H9 (cell line): Measurements from ENCODE around the gene RRP36. TPM values are rescaled to one million over a fixed set of nuclear protein-coding genes. Genes with fewer than 3 reads are reported as not detected.

Experiments
- DNase-seq: peaks from one replicate; pipeline ENCODE4 v3.0.0-alpha.2; 2017
- H2AFZ ChIP-seq: one replicate; pipeline ENCODE4 v1.6.1; 2013; ENCODE audit warnings: mild to moderate bottlenecking, low read length, control low read depth, moderate library complexity
- H2AK5ac ChIP-seq: 2 replicates; pipeline ENCODE4 v1.6.1; 2013; ENCODE audit warnings: low read length, control low read depth, mixed read lengths; ENCODE audit not compliant: insufficient read length
- H2BK120ac ChIP-seq: one replicate; pipeline ENCODE4 v1.6.1; 2013; ENCODE audit warnings: low read depth, mild to moderate bottlenecking, low read length, control low read depth, inconsistent platforms; ENCODE audit not compliant: poor library complexity, severe bottlenecking
- H2BK12ac ChIP-seq: 2 replicates; pipeline ENCODE4 v1.6.1; 2013; ENCODE audit warnings: low read length, control low read depth, mixed read lengths, low read depth; ENCODE audit not compliant: insufficient read length
- H2BK15ac ChIP-seq: 2 replicates; pipeline ENCODE4 v1.6.1; 2013; ENCODE audit warnings: low read depth, low read length, control low read depth
- H2BK20ac ChIP-seq: one replicate; pipeline ENCODE4 v1.6.1; 2013; ENCODE audit warnings: low read depth, mild to moderate bottlenecking, low read length, control low read depth, inconsistent platforms; ENCODE audit not compliant: poor library complexity, severe bottlenecking
- H2BK5ac ChIP-seq: 2 replicates; pipeline ENCODE4 v1.6.1; 2013; ENCODE audit warnings: low read length, control low read depth, mixed read lengths; ENCODE audit not compliant: insufficient read length
- H3K14ac ChIP-seq: 2 replicates; pipeline ENCODE4 v1.6.1; 2013; ENCODE audit warnings: low read length, control low read depth; ENCODE audit not compliant: insufficient read depth
- H3K18ac ChIP-seq: 2 replicates; pipeline ENCODE4 v1.6.1; 2013; ENCODE audit warnings: low read depth, mild to moderate bottlenecking, mixed read lengths, low read length, control low read depth; ENCODE audit not compliant: insufficient read length
- H3K23ac ChIP-seq: 2 replicates; pipeline ENCODE4 v1.6.1; 2013; ENCODE audit warnings: low read length, control low read depth, mixed read lengths, low read depth; ENCODE audit not compliant: insufficient read length
- H3K23me2 ChIP-seq: 2 replicates; pipeline ENCODE4 v1.6.1; 2013; ENCODE audit warnings: low read depth, mild to moderate bottlenecking, mixed read lengths, low read length, control low read depth; ENCODE audit not compliant: insufficient read length, poor library complexity, severe bottlenecking
- H3K27ac ChIP-seq: 2 replicates; pipeline ENCODE4 v1.5.1; 2013; ENCODE audit warnings: low read length, control low read depth, mixed read lengths, low read depth; ENCODE audit not compliant: insufficient read length
- H3K27me3 ChIP-seq: 2 replicates; pipeline ENCODE4 v1.6.1; 2013; ENCODE audit warnings: low read length, control low read depth, inconsistent platforms; ENCODE audit not compliant: insufficient read depth
- H3K4ac ChIP-seq: 2 replicates; pipeline ENCODE4 v1.6.1; 2013; ENCODE audit warnings: low read depth, mild to moderate bottlenecking, control low read depth, inconsistent platforms, low read length, moderate library complexity
- H3K4me1 ChIP-seq: 2 replicates; pipeline ENCODE4 v1.6.1; 2013; ENCODE audit warnings: low read length, control low read depth, inconsistent platforms; ENCODE audit not compliant: insufficient read depth
- H3K4me2 ChIP-seq: 2 replicates; pipeline ENCODE4 v1.6.1; 2013; ENCODE audit warnings: low read length, control low read depth, mixed read lengths; ENCODE audit not compliant: insufficient read length, insufficient read depth
- H3K56ac ChIP-seq: 2 replicates; pipeline ENCODE4 v1.6.1; 2013; ENCODE audit warnings: low read depth, mild to moderate bottlenecking, mixed read lengths, low read length, control low read depth; ENCODE audit not compliant: insufficient read length
- H3K79me1 ChIP-seq: 2 replicates; pipeline ENCODE4 v1.6.1; 2013; ENCODE audit warnings: low read depth, mild to moderate bottlenecking, moderate library complexity, low read length, control low read depth, inconsistent platforms; ENCODE audit not compliant: insufficient read depth, poor library complexity, severe bottlenecking
- H3K79me2 ChIP-seq: 2 replicates; pipeline ENCODE4 v1.6.1; 2013; ENCODE audit warnings: low read length, control low read depth, inconsistent platforms; ENCODE audit not compliant: insufficient read depth
- H3K9ac ChIP-seq: 2 replicates; pipeline ENCODE4 v1.6.1; 2013; ENCODE audit warnings: low read length, control low read depth, mixed read lengths; ENCODE audit not compliant: insufficient read length; ENCODE audit errors: extremely low read depth
- H3K9me3 ChIP-seq: one replicate; pipeline ENCODE4 v1.6.1; 2013; ENCODE audit warnings: low read depth, low read length, inconsistent platforms; ENCODE audit not compliant: control insufficient read depth
- H3T11ph ChIP-seq: one replicate; pipeline ENCODE4 v1.6.1; 2013; ENCODE audit warnings: mild to moderate bottlenecking, low read length, control low read depth, inconsistent platforms
- H4K20me1 ChIP-seq: one replicate; pipeline ENCODE4 v1.6.1; 2013; ENCODE audit not compliant: control insufficient read depth, insufficient read length, insufficient read depth
- H4K5ac ChIP-seq: 2 replicates; pipeline ENCODE4 v1.6.1; 2013; ENCODE audit warnings: low read depth, mild to moderate bottlenecking, mixed read lengths, low read length, control low read depth; ENCODE audit not compliant: insufficient read length
- H4K8ac ChIP-seq: replicated peaks from 2 replicates; pipeline ENCODE4 v1.6.1; 2013; ENCODE audit warnings: low read length, control low read depth, mixed read lengths, low read depth; ENCODE audit not compliant: insufficient read length
- H4K91ac ChIP-seq: 2 replicates; pipeline ENCODE4 v1.6.1; 2013; ENCODE audit warnings: low read depth, mild to moderate bottlenecking, moderate library complexity, mixed read lengths, low read length, control low read depth; ENCODE audit not compliant: insufficient read length
- H3K27ac Mint-ChIP-seq, 3 experiments: 2 replicates in 2 of 3; 3 replicates in 1 of 3; pipeline ENCODE4 v1.8.0; 2020 to 2021; ENCODE audit warnings: mixed read lengths in 3 of 3, mild to moderate bottlenecking in 1 of 3, moderate library complexity in 1 of 3
- H3K27me3 Mint-ChIP-seq: 2 replicates; pipeline ENCODE4 v1.8.0; 2021; ENCODE audit warnings: low read depth, mild to moderate bottlenecking, moderate library complexity, mixed read lengths
- H3K36me3 Mint-ChIP-seq, 3 experiments: 2 replicates in 2 of 3; 3 replicates in 1 of 3; pipeline ENCODE4 v1.8.0; 2020 to 2021; ENCODE audit warnings: low read depth in 3 of 3, mixed read lengths in 3 of 3; ENCODE audit not compliant: insufficient read depth in 1 of 3
- H3K4me1 Mint-ChIP-seq, 2 experiments: 2 replicates each; pipeline ENCODE4 v1.8.0; 2020; ENCODE audit warnings: mixed read lengths in 2 of 2
- H3K4me3 Mint-ChIP-seq, 2 experiments: 2 replicates in 1 of 2; 3 replicates in 1 of 2; pipeline ENCODE4 v1.8.0; 2020 to 2021; ENCODE audit warnings: mild to moderate bottlenecking in 2 of 2, mixed read lengths in 2 of 2, moderate library complexity in 1 of 2
- H3K9me3 Mint-ChIP-seq, 2 experiments: 2 replicates in 1 of 2; 3 replicates in 1 of 2; pipeline ENCODE4 v1.8.0; 2020; ENCODE audit warnings: mild to moderate bottlenecking in 2 of 2, mixed read lengths in 2 of 2, moderate library complexity in 1 of 2
- CTCF ChIP-seq: fragments of 200-600 bp; sonication (generic); conservative IDR thresholded peaks from 3 replicates; pipeline ENCODE4 v1.8.0; 2021; ENCODE audit warnings: antibody characterized with exemption, mild to moderate bottlenecking
- WGBS: extraction: QIAGEN DNeasy Blood & Tissue Kit; methylation state at CpG from one replicate; pipeline ENCODE4 v1.1.7; 2013; ENCODE audit warnings: missing lambda C conversion rate, low lambda C conversion rate, mixed read lengths; ENCODE audit not compliant: insufficient read length; ENCODE audit errors: extremely low coverage; 5-methylcytosine and 5-hydroxymethylcytosine counted together
- total RNA-seq: library from RNA; stranded (reverse); gene quantifications from 2 replicates; pipeline ENCODE4 v1.2.1, GENCODE V29; 2021

Gene RRP36
- total RNA-seq, 1 experiment from 2014 or later, result 117 TPM

GRCh38 chr6:43020847-43021246, 576 bp upstream of the RRP36 start:
- H3K9ac ChIP-seq, result no peak overlapping the region
- H2AK5ac ChIP-seq, result no peak overlapping the region
- H3K4me2 ChIP-seq, result peak overlapping the region; percentile 75
- Mint-ChIP-seq H3K9me3 (no peaks in the 10 kb centered on the region), H3K27ac (peak overlapping the region; percentile 61 to 80 (median 78); a peak in 5 of 7 replicates), H3K4me1 (peaks cover 6 to 20% of the 10 kb centered on the region in 2 experiments), H3K4me3 (peak overlapping the region; percentile 84 to 98), H3K27me3 (no peaks in the 10 kb centered on the region), H3K36me3 (peaks cover 30 to 58% (median 57%) of the 10 kb centered on the region in 3 experiments)
- no CpG with 5 or more reads among the region's 5 CpGs for WGBS
- no peak for TF ChIP-seq CTCF
- no peak overlapping the region for H3K18ac ChIP-seq
- peak; percentile 78 for DNase-seq
- H2BK12ac ChIP-seq, result no peak overlapping the region
- H3T11ph ChIP-seq, result no peak overlapping the region
- H3K4ac ChIP-seq, result no peak overlapping the region
- no peak overlapping the region for H2BK120ac ChIP-seq
- H4K5ac ChIP-seq, result no peak overlapping the region
- no peak overlapping the region for H4K8ac ChIP-seq
- H3K4me1 ChIP-seq, result no peaks in the 10 kb centered on the region
- H3K23me2 ChIP-seq, result peaks cover 7% of the 10 kb centered on the region
- no peak overlapping the region for H3K56ac ChIP-seq
- H3K27ac ChIP-seq, result peak overlapping the region; percentile 8
- no peak overlapping the region for H3K23ac ChIP-seq
- H3K27me3 ChIP-seq, result no peaks in the 10 kb centered on the region
- no peaks in the 10 kb centered on the region for H4K20me1 ChIP-seq
- no peak overlapping the region for H4K91ac ChIP-seq
- no peak overlapping the region for H3K14ac ChIP-seq
- H2BK5ac ChIP-seq, result no peak overlapping the region
- H3K79me2 ChIP-seq, result 0 out of 2 replicates have a peak, but pooled peaks cover 2% of the 10 kb centered on the region
- H3K9me3 ChIP-seq, result no peaks in the 10 kb centered on the region
- H2BK15ac ChIP-seq, result no peak overlapping the region
- H2AFZ ChIP-seq, result no peak overlapping the region
- H2BK20ac ChIP-seq, result no peak overlapping the region
- peaks cover 7% of the 10 kb centered on the region for H3K79me1 ChIP-seq
